22Rv1 (cell line): ENCODE measurements around the gene ATP13A3.

Source experiments
- CTCF ChIP-seq: fragments of 450-650 bp; IDR thresholded peaks from 2 replicates; pipeline ENCODE4 v1.5.1; 2017; ENCODE audit warnings: mild to moderate bottlenecking
- ZFX ChIP-seq: fragments of 450-650 bp; IDR thresholded peaks from 2 replicates; pipeline ENCODE4 v1.6.1; 2017; ENCODE audit warnings: antibody characterized with exemption, borderline replicate concordance

DNA sequence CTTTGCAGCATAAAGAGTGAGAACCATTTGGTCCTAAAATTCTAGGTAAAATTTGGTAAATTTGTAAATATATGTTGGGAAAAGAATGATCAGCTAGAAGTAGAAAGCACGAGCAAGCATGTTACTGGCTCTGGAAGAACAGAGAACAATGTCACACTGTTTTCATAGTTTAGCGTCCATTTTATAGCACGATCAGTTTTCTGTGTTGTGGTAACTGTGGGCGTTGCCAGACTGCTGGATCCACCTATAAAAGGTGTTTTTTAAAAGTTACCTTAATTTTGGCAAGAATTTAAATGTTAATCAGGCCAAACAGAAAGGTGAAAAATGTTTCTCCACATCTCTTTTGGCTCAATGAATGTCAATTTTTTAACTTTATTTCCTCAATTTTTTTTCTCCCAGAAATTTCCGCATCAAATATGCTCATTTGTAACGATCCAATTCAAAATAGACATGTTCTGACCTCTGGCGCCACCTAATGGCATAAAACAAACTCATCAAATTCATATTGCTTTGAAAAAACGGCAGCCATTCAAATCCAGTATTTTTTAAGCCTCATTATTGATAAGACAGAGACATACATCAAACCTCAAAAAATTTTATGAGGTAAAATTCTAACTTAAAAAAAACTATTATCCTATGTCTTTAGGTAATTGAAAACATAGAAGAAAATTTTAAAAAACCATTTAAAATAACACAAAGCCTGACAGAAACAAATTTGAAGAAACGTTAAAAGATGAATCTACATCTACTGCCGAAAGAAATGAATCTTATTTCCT lies 82.2 kb downstream of the ATP13A3 start:
- TF ChIP-seq CTCF: peak; percentile 88
- TF ChIP-seq ZFX: no peak
